ENCODE results near the gene DNASE1L1. TPM values are rescaled to one million over a fixed set of nuclear protein-coding genes. Genes with fewer than 3 reads are reported as not detected.

Gene DNASE1L1
- total RNA-seq, 1 donor from 2014 or later, result 20.7 TPM

DNA sequence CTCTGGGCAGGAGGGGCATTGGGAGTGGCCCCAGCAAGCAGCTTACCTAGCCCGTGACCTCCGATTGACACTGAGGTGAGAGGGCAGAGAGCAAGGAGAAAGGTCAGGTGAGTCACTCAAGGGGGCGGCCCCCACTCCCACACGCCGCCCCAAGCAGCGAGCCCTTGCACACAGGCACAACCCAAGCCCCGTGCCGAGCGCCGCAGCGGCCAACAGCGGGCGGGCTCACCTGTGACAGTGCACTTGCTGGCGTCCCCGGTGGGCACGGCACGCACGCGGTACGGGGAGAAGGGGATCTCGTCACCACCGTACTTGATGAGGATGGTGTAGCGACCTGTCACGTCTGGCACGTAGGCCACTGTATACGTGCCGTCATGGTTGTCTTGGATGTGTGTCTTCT, 51.8 kb downstream of the DNASE1L1 start:
- DNase-seq (ENCODE audit: low read depth), result no peak
- TF ChIP-seq, protein P1, sequence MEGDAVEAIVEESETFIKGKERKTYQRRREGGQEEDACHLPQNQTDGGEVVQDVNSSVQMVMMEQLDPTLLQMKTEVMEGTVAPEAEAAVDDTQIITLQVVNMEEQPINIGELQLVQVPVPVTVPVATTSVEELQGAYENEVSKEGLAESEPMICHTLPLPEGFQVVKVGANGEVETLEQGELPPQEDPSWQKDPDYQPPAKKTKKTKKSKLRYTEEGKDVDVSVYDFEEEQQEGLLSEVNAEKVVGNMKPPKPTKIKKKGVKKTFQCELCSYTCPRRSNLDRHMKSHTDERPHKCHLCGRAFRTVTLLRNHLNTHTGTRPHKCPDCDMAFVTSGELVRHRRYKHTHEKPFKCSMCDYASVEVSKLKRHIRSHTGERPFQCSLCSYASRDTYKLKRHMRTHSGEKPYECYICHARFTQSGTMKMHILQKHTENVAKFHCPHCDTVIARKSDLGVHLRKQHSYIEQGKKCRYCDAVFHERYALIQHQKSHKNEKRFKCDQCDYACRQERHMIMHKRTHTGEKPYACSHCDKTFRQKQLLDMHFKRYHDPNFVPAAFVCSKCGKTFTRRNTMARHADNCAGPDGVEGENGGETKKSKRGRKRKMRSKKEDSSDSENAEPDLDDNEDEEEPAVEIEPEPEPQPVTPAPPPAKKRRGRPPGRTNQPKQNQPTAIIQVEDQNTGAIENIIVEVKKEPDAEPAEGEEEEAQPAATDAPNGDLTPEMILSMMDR (conservative IDR thresholded peaks at IDR 0.05; ENCODE audit: low read depth, low read length), result no peak
- no peak overlapping the region for H3K4me3 ChIP-seq (ENCODE audit: low read depth, low read length)

DNA sequence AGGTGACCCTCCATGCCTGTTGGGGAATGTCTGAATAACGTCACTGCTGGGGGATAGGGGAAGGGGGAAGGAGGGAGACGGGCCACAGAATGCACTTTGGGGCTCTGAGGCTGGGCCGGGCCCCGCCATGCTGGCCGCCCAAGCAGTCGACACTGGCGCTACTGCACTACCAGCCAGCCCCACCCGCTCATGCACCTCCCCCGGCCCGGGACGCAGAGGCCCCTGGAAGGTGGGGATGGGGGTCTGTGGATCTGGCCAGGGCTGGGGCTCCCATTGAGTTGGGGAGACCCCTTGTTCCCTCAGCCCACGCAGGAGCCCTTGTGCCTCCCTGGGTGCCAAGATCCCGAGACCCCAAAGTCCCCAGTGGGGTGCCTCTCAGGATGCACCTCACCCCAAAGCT, 52.5 kb downstream of the DNASE1L1 start:
- TF ChIP-seq, protein P1 (conservative IDR thresholded peaks at IDR 0.05; ENCODE audit: low read depth, low read length), result no peak
- no peak overlapping the region for H3K4me3 ChIP-seq (ENCODE audit: low read depth, low read length)
- no peak for DNase-seq (ENCODE audit: low read depth)

- DNase-seq (ENCODE audit: low read depth), result no peak
- TF ChIP-seq, protein P1 (conservative IDR thresholded peaks at IDR 0.05; ENCODE audit: low read depth, low read length), result no peak
- H3K4me3 ChIP-seq (ENCODE audit: low read depth, low read length), result no peak overlapping the region
These were observed 53.3 kb downstream of the DNASE1L1 start for GRCh38 chrX:154355776-154356140.

DNA sequence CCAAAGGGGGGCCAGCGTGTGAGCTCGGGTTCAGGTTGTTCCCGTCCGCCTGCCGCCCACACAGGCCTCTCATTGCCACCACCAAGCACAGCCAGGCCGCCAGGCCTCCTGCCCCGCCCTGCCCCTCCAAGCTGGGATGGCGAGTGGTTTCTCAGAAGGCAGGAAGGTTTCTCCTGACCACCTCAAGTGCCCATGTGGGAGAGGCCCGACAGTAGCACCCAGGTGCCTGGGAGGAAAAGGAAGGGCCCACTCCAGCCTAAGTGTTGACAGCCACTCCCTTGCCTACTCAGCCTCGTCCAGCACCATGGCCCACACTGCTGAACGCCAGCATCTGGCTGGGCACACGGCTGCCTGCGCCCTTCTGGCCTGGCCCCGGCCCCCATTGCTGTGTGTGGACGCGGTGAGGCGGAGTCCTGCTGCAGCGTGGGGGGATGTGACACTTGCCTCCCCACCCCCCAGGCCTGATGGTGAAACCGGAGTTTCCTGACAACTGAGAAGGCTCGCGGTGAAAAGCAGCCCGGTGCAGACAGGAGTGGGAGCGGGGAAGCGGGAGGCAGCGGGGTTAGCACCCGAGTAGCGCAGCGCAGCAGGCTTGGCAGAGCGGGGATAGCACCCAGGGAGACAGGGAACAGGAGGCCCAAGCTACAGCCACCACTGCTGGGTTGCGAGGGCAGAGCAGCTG, 53.8 kb downstream of the DNASE1L1 start:
- DNase-seq (ENCODE audit: low read depth), result no peak
- TF ChIP-seq, protein P1 (conservative IDR thresholded peaks at IDR 0.05; ENCODE audit: low read depth, low read length), result no peak
- H3K4me3 ChIP-seq (ENCODE audit: low read depth, low read length), result no peak overlapping the region

DNA sequence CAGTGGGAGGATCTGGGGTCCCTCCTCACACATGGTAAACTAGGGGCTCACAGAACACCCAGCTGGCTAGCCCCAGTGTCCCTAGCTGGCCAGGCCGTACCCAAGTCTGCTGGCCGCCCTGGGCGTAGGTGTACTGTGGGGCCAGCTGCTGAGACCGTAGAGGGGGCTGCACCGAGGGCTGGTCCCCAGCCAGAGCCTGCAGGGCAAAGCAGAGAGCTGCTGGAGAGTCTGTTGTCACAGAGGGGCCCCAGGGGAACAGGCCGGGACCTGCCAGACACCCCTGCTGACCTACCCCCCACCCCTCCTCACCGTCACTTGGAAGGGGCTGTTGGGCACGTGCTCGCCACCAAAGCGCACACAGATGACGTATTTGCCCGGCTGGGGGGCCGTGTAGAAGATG, 54.5 kb downstream of the DNASE1L1 start:
- no peak for DNase-seq (ENCODE audit: low read depth)
- no peak overlapping the region for H3K4me3 ChIP-seq (ENCODE audit: low read depth, low read length)
- TF ChIP-seq, protein P1 (conservative IDR thresholded peaks at IDR 0.05; ENCODE audit: low read depth, low read length), result no peak

DNA sequence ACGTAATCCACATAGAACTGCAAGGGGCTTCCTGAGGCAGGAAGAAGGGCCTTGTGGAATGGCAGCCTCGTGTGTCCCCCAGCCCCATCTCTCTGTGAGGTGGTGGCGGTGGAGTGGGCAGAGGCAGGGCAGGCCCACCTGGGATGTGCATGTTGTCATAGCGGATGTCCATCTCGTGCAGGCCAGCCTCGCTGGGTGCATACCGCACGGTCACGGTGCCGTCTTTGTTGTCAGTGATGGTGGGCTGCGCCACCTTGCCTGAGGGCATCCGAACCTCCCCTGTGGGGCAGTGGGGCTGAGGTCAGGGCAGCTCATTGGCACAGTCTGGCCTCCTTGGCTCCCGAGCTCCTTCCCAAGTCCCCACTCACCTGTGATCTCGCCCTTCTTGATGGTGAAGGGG, 55.0 kb downstream of the DNASE1L1 start:
- TF ChIP-seq, protein P1 (conservative IDR thresholded peaks at IDR 0.05; ENCODE audit: low read depth, low read length), result no peak
- no peak for DNase-seq (ENCODE audit: low read depth)
- no peak overlapping the region for H3K4me3 ChIP-seq (ENCODE audit: low read depth, low read length)

- TF ChIP-seq, protein P1 (conservative IDR thresholded peaks at IDR 0.05; ENCODE audit: low read depth, low read length), result no peak
- H3K4me3 ChIP-seq (ENCODE audit: low read depth, low read length), result no peak overlapping the region
- DNase-seq (ENCODE audit: low read depth), result no peak
These were observed 55.7 kb downstream of the DNASE1L1 start for GRCh38 chrX:154353172-154353843.

Data from epithelial cell of proximal tubule (primary cell).